AG08396 (cell line): ENCODE data around the gene ATG4C.

Experiments
- DNase-seq: peaks from one replicate; pipeline ENCODE4 v3.0.0; 2012; ENCODE audit warnings: low spot score, mixed read lengths

ATG4C gene

DNA sequence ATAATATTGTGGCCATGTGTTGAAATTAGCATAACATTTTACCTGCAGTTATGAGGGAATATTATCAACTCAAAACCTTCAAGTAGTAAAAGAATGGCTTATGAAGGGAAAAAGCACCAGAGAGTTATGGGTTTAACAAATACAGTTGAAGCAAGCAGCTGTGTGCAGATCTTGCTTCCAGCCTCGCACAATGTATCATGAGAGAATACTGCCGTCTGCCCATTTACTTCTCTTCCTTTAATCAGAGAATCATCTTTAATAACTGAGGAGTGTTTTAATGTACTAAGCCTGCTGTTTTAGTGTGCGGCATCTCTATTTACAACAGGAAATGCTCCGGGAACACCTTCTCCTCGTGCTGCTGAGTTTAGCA is 120.9 kb downstream of the ATG4C start:
- no peak for DNase-seq

GRCh38 chr1:62905309-62905708 is 121.4 kb downstream of the ATG4C start:
- no peak for DNase-seq

- no peak for DNase-seq
These were observed 121.9 kb downstream of the ATG4C start for GRCh38 chr1:62905872-62906271.

DNA sequence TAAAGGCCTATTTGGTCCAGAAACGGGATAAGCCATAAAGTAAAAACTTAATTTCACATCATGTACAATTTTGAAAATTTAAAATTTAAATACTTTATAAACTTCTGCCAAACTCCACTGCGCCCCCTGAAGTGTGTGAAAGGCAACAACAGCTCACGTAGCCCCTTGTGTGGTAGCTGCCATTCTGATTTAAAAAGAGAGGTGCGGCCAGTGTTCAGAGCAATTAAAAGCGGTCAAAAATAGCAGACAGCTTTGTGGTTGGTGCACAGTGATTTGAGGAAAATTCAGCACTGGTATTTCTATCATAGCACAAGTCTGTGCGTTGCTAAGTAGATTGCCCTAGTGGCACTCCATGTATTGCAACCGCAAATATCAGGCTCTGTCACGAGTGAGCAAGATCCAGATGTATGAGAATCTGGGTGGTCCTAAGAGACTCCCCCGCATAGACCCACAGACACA is 122.5 kb downstream of the ATG4C start:
- peak; percentile 13 for DNase-seq

GRCh38 chr1:62908168-62908695 is 124.3 kb downstream of the ATG4C start:
- no peak for DNase-seq

DNA sequence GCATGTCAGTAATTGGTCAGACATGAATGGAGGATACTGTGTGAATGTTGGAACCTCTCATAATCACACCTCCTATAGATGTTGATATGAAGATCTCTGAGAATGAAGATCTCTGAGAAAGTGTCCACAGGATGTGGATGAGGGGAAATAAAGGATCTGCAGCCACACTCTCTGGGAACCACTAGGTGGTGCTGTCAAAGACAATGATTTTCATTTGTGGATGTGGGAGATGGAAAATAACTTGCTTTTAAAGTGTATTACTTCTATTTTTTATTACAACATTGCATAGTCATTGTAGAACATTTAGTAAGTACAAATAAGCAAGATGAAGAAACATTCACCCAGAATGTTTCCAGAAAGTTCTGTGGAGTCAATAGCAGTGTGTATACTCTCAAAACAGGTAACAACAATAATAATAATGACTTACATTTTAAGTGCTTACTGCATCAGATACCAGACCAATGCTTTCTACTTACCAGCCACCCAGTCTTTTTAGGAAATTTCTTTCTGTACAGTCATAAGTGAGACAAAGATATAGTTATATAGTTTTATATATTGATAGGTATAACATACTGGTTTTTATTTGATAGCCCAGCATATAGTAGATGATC is 128.2 kb downstream of the ATG4C start:
- peak; percentile 17 for DNase-seq
